DOHH2 (cell line): ENCODE results near the gene LITAF.

ENCODE experiments used
- H3F3A ChIP-seq: fragments of 200-600 bp; sonication (generic), shearing (Covaris generic); 2 replicates; pipeline ENCODE4 v1.6.0; 2016; ENCODE audit warnings: antibody characterized with exemption, mild to moderate bottlenecking; ENCODE audit not compliant: control insufficient read depth, insufficient read depth
- H3K27ac ChIP-seq: fragments of 200-600 bp; sonication (generic); 2 replicates; pipeline ENCODE4 v1.5.1; 2014; ENCODE audit warnings: low read depth, mild to moderate bottlenecking, low read length, moderate library complexity
- H3K27me3 ChIP-seq: fragments of 200-600 bp; sonication (generic); 2 replicates; pipeline ENCODE4 v1.6.1; 2014; ENCODE audit warnings: mild to moderate bottlenecking, low read length, mixed read lengths; ENCODE audit not compliant: control insufficient read depth
- H3K36me3 ChIP-seq: fragments of 200-600 bp; sonication (generic); 2 replicates; pipeline ENCODE4 v1.6.1; 2014; ENCODE audit warnings: mild to moderate bottlenecking, low read length, moderate library complexity, mixed read lengths; ENCODE audit not compliant: control insufficient read depth
- H3K4me1 ChIP-seq: fragments of 200-600 bp; sonication (generic); 2 replicates; pipeline ENCODE4 v1.6.1; 2014; ENCODE audit warnings: mild to moderate bottlenecking, low read length, mixed read lengths; ENCODE audit not compliant: control insufficient read depth
- H3K4me2 ChIP-seq: fragments of 200-600 bp; sonication (generic); 2 replicates; pipeline ENCODE4 v1.6.0; 2014; ENCODE audit warnings: mild to moderate bottlenecking, low read length, moderate library complexity
- H3K4me3 ChIP-seq: fragments of 200-600 bp; sonication (generic); 2 replicates; pipeline ENCODE4 v1.5.1; 2014; ENCODE audit warnings: mild to moderate bottlenecking, low read length, mixed read lengths
- H3K79me2 ChIP-seq: fragments of 200-600 bp; sonication (generic); 2 replicates; pipeline ENCODE4 v1.6.1; 2014; ENCODE audit warnings: mild to moderate bottlenecking, low read length, mixed read lengths; ENCODE audit not compliant: control insufficient read depth
- H3K9me2 ChIP-seq: fragments of 200-600 bp; sonication (generic); replicated peaks from 2 replicates; pipeline ENCODE4 v1.6.1; 2014; ENCODE audit warnings: mild to moderate bottlenecking, low read length, mixed read lengths; ENCODE audit not compliant: control insufficient read depth
- H3K9me3 ChIP-seq: fragments of 200-600 bp; sonication (generic); 2 replicates; pipeline ENCODE4 v1.6.1; 2014; ENCODE audit warnings: antibody characterized with exemption, low read length, mixed read lengths; ENCODE audit not compliant: control insufficient read depth, insufficient read depth
- H4K20me1 ChIP-seq: fragments of 200-600 bp; sonication (generic); 2 replicates; pipeline ENCODE4 v1.6.0; 2014; ENCODE audit warnings: low read depth, mild to moderate bottlenecking, antibody characterized with exemption, low read length, moderate library complexity; ENCODE audit not compliant: control insufficient read depth, insufficient read depth
- CTCF ChIP-seq: fragments of 200-600 bp; sonication (generic); IDR thresholded peaks from one replicate; pipeline ENCODE4 v1.5.1; 2014; ENCODE audit warnings: antibody characterized with exemption, mild to moderate bottlenecking, low read depth, low read length; ENCODE audit not compliant: poor library complexity, severe bottlenecking
- EZH2phosphoT487 ChIP-seq: fragments of 200-600 bp; sonication (generic); IDR thresholded peaks from 2 replicates; pipeline ENCODE4 v1.6.1; 2017; ENCODE audit warnings: borderline replicate concordance, mild to moderate bottlenecking, antibody characterized with exemption, low read length, moderate library complexity, mixed read lengths

LITAF gene

DNA sequence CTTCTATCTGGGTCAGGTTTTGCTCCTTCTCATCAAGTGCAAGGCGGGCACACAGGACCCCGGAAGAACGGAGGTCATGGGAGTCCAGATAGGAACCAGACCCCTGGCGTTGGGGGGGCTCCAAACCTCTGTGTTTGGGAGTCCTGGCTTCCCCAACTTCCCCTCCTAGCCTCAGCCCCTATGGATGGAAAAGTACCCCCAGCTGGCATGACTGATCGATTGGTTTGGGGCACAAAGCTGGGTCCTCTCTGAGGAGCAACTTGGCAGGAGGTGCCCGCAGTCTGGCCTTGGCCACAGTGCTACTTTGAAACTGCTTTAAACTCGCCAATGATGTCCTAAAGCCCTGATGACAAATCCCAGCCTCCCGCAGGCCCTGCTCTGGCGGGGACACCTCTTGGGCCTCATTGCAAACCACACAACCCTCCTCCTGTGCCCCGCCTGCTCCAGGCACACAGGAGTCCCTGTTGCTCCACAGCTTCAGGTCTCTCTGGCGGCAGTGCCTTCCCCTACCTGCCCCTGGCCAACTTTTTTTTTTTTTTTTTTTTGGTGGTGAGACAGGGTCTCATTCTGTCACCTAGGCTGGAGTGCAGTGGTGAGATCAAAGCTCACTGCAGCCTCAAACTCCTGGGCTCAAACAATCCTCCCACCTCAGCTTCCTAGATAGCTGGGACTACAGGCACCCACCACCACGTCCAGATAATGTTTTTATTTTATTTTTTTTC is 43.5 kb upstream of the LITAF start:
- H3K27ac ChIP-seq, result peak overlapping the region; percentile 98
- peaks cover 94% of the 10 kb centered on the region for H3K4me1 ChIP-seq

GRCh38 chr16:11629071-11630030 is 42.6 kb upstream of the LITAF start:
- peak overlapping the region; percentile 50 for H3K4me3 ChIP-seq
- H3K27ac ChIP-seq, result peak overlapping the region; percentile 98
- no peaks in the 10 kb centered on the region for H3K36me3 ChIP-seq
- peaks cover 43% of the 10 kb centered on the region for H3F3A ChIP-seq
- TF ChIP-seq CTCF, result no peak
- TF ChIP-seq EZH2phosphoT487, result no peak
- H3K9me3 ChIP-seq, result no peaks in the 10 kb centered on the region
- no peaks in the 10 kb centered on the region for H3K79me2 ChIP-seq
- peaks cover 96% of the 10 kb centered on the region for H3K4me1 ChIP-seq
- H3K9me2 ChIP-seq, result no peaks in the 10 kb centered on the region
- H4K20me1 ChIP-seq, result no peaks in the 10 kb centered on the region
- no peaks in the 10 kb centered on the region for H3K27me3 ChIP-seq
- peak overlapping the region; percentile 80 for H3K4me2 ChIP-seq

More for the DNA sequence above, 43.5 kb upstream of the LITAF start:
- TF ChIP-seq CTCF (no peak), EZH2phosphoT487 (no peak)
- no peaks in the 10 kb centered on the region for H3K9me3 ChIP-seq
- H3K9me2 ChIP-seq, result no peaks in the 10 kb centered on the region
- H3K27me3 ChIP-seq, result no peaks in the 10 kb centered on the region
- H3F3A ChIP-seq, result peaks cover 41% of the 10 kb centered on the region
- no peaks in the 10 kb centered on the region for H3K79me2 ChIP-seq
- H4K20me1 ChIP-seq, result no peaks in the 10 kb centered on the region
- peak overlapping the region; percentile 50 for H3K4me3 ChIP-seq
- peak overlapping the region; percentile 80 for H3K4me2 ChIP-seq
- no peaks in the 10 kb centered on the region for H3K36me3 ChIP-seq

GRCh38 chr16:11627822-11628457 is 41.2 kb upstream of the LITAF start:
- TF ChIP-seq EZH2phosphoT487, result no peak
- TF ChIP-seq CTCF, result no peak
- Histone ChIP-seq H3K9me3 (no peaks in the 10 kb centered on the region), H3K4me3 (peak overlapping the region; percentile 6; the same call in 1 of the 2 replicates), H3K27ac (peak overlapping the region; percentile 98), H3K9me2 (no peaks in the 10 kb centered on the region), H3K79me2 (no peaks in the 10 kb centered on the region), H3K4me1 (peaks cover 96% of the 10 kb centered on the region), H3F3A (peaks cover 51% of the 10 kb centered on the region), H4K20me1 (no peaks in the 10 kb centered on the region), H3K36me3 (no peaks in the 10 kb centered on the region), H3K4me2 (peak overlapping the region; percentile 80), H3K27me3 (no peaks in the 10 kb centered on the region)
